Mesothelial cell of epicardium (in vitro differentiated cells): ENCODE measurements around the gene OXSR1. TPM values are rescaled to one million over a fixed set of nuclear protein-coding genes. Genes with fewer than 3 reads are reported as not detected.

Experiments
- DNase-seq, 2 experiments: peaks; one replicate each; pipeline ENCODE4 v3.0.0; 2021; ENCODE audit warnings: low spot score in 2 of 2; ENCODE audit not compliant: unreplicated experiment in 2 of 2
- H3K27ac Mint-ChIP-seq: 2 replicates; pipeline ENCODE4 v1.8.0; 2021; ENCODE audit warnings: mixed read lengths
- H3K27me3 Mint-ChIP-seq: 2 replicates; pipeline ENCODE4 v1.8.0; 2021; ENCODE audit warnings: low read depth, mixed read lengths
- H3K36me3 Mint-ChIP-seq: 2 replicates; pipeline ENCODE4 v1.8.0; 2021; ENCODE audit warnings: mixed read lengths
- H3K4me1 Mint-ChIP-seq: 2 replicates; pipeline ENCODE4 v1.8.0; 2021; ENCODE audit warnings: mixed read lengths
- H3K4me3 Mint-ChIP-seq: 2 replicates; pipeline ENCODE4 v1.8.0; 2021; ENCODE audit warnings: mild to moderate bottlenecking, moderate library complexity, mixed read lengths
- H3K9me3 Mint-ChIP-seq: 2 replicates; pipeline ENCODE4 v1.8.0; 2021; ENCODE audit warnings: mixed read lengths
- CTCF ChIP-seq: fragments of 200-600 bp; sonication (generic); IDR thresholded peaks from one replicate; pipeline ENCODE4 v1.5.0; 2021; ENCODE audit warnings: antibody characterized with exemption; ENCODE audit not compliant: unreplicated experiment
- total RNA-seq: library from RNA; stranded (reverse); gene quantifications from 3 replicates; pipeline ENCODE4 v1.2.1, GENCODE V29; 2021

OXSR1 gene
- total RNA-seq, 1 donor from 2014 or later: 42.6 TPM

GRCh38 chr3:38212141-38212540 is 46.8 kb downstream of the OXSR1 start:
- no peak for TF ChIP-seq CTCF
- H3K9me3 Mint-ChIP-seq: no peaks in the 10 kb centered on the region
- no peaks in the 10 kb centered on the region for H3K27me3 Mint-ChIP-seq
- no peak overlapping the region for H3K27ac Mint-ChIP-seq
- DNase-seq: no peak
- H3K4me3 Mint-ChIP-seq: no peak overlapping the region
- H3K4me1 Mint-ChIP-seq: no peaks in the 10 kb centered on the region
- peaks cover 23% of the 10 kb centered on the region for H3K36me3 Mint-ChIP-seq

- no peak for TF ChIP-seq CTCF
- Mint-ChIP-seq H3K27me3 (no peaks in the 10 kb centered on the region), H3K4me3 (no peak overlapping the region), H3K36me3 (peaks cover 21% of the 10 kb centered on the region), H3K4me1 (no peaks in the 10 kb centered on the region), H3K9me3 (no peaks in the 10 kb centered on the region), H3K27ac (no peak overlapping the region)
- no peak for DNase-seq
Observed at GRCh38 chr3:38214560-38214959, 49.2 kb downstream of the OXSR1 start.

- Mint-ChIP-seq H3K9me3 (no peaks in the 10 kb centered on the region), H3K4me3 (no peak overlapping the region), H3K36me3 (peaks cover 29% of the 10 kb centered on the region), H3K27me3 (no peaks in the 10 kb centered on the region), H3K4me1 (no peaks in the 10 kb centered on the region), H3K27ac (no peak overlapping the region)
- no peak for DNase-seq
- TF ChIP-seq CTCF: no peak
Observed at GRCh38 chr3:38219609-38220197, 54.4 kb downstream of the OXSR1 start.

- no peak overlapping the region for H3K4me3 Mint-ChIP-seq
- no peaks in the 10 kb centered on the region for H3K27me3 Mint-ChIP-seq
- no peak overlapping the region for H3K27ac Mint-ChIP-seq
- TF ChIP-seq CTCF: no peak
- no peaks in the 10 kb centered on the region for H3K9me3 Mint-ChIP-seq
- no peak for DNase-seq
- no peaks in the 10 kb centered on the region for H3K4me1 Mint-ChIP-seq
- H3K36me3 Mint-ChIP-seq: peaks cover 33% of the 10 kb centered on the region
Observed at GRCh38 chr3:38221005-38221404, 55.7 kb downstream of the OXSR1 start.

GRCh38 chr3:38222032-38222634 is 56.8 kb downstream of the OXSR1 start:
- Mint-ChIP-seq H3K27ac (no peak overlapping the region), H3K36me3 (peaks cover 32% of the 10 kb centered on the region), H3K4me1 (no peaks in the 10 kb centered on the region), H3K4me3 (no peak overlapping the region), H3K27me3 (no peaks in the 10 kb centered on the region), H3K9me3 (no peaks in the 10 kb centered on the region)
- DNase-seq: no peak
- TF ChIP-seq CTCF: no peak
